Type B pancreatic cell (in vitro differentiated cells): ENCODE results near the gene SORD. TPM values are rescaled to one million over a fixed set of nuclear protein-coding genes. Genes with fewer than 3 reads are reported as not detected.

Source experiments
- DNase-seq: peaks from one replicate; pipeline ENCODE4 v3.0.0; 2021; ENCODE audit warnings: mixed read lengths; ENCODE audit not compliant: unreplicated experiment; ENCODE audit errors: extremely low spot score
- H3K27ac Mint-ChIP-seq: 2 replicates; pipeline ENCODE4 v1.8.0; 2021; ENCODE audit warnings: mild to moderate bottlenecking, mixed read lengths
- H3K27me3 Mint-ChIP-seq: 2 replicates; pipeline ENCODE4 v1.8.0; 2021; ENCODE audit warnings: mixed read lengths
- H3K36me3 Mint-ChIP-seq: 2 replicates; pipeline ENCODE4 v1.8.0; 2021; ENCODE audit warnings: mixed read lengths
- H3K4me1 Mint-ChIP-seq: one replicate; pipeline ENCODE4 v1.8.0; 2021; ENCODE audit warnings: mixed read lengths; ENCODE audit not compliant: unreplicated experiment
- H3K4me3 Mint-ChIP-seq: 2 replicates; pipeline ENCODE4 v1.8.0; 2021; ENCODE audit warnings: mild to moderate bottlenecking, mixed read lengths
- H3K9me3 Mint-ChIP-seq: 2 replicates; pipeline ENCODE4 v1.8.0; 2021; ENCODE audit warnings: mixed read lengths
- total RNA-seq: library from RNA; stranded (reverse); gene quantifications from 2 replicates; pipeline ENCODE4 v1.2.1, GENCODE V29; 2021; ENCODE audit warnings: low replicate concordance
- TF ChIP-seq, protein P1 (sequence below): fragments of 200-600 bp; sonication (generic); conservative IDR thresholded peaks from 2 replicates; pipeline ENCODE4 v1.5.0; 2021; ENCODE audit warnings: antibody characterized with exemption, mild to moderate bottlenecking

The SORD gene
- total RNA-seq, 1 donor from 2014 or later: 58.7 TPM

DNA sequence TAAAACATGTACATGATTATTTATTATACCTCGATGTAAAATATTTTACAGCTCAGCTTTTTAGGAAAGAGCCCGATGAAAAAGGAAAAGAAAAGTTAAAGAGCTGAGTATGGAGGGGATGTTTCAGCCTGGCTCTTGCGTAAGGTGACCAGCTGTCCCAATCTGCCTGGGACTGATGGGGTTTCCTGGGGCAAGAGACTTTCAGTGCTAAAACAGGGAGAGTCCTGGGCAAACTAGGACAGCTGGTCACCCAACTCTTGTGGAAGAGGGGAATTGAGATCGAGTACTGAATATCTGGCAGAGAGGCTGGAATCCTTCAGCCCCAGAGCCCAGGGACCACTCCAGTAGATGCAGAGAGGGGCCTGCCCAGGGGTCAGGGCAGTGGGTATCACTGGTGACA lies 70.0 kb downstream of the SORD start:
- Mint-ChIP-seq H3K4me1 (no peaks in the 10 kb centered on the region), H3K27ac (no peak overlapping the region), H3K4me3 (no peak overlapping the region), H3K36me3 (no peaks in the 10 kb centered on the region), H3K9me3 (no peaks in the 10 kb centered on the region), H3K27me3 (peaks cover 39% of the 10 kb centered on the region)
- no peak for DNase-seq
- TF ChIP-seq, protein P1, sequence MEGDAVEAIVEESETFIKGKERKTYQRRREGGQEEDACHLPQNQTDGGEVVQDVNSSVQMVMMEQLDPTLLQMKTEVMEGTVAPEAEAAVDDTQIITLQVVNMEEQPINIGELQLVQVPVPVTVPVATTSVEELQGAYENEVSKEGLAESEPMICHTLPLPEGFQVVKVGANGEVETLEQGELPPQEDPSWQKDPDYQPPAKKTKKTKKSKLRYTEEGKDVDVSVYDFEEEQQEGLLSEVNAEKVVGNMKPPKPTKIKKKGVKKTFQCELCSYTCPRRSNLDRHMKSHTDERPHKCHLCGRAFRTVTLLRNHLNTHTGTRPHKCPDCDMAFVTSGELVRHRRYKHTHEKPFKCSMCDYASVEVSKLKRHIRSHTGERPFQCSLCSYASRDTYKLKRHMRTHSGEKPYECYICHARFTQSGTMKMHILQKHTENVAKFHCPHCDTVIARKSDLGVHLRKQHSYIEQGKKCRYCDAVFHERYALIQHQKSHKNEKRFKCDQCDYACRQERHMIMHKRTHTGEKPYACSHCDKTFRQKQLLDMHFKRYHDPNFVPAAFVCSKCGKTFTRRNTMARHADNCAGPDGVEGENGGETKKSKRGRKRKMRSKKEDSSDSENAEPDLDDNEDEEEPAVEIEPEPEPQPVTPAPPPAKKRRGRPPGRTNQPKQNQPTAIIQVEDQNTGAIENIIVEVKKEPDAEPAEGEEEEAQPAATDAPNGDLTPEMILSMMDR: no peak

DNA sequence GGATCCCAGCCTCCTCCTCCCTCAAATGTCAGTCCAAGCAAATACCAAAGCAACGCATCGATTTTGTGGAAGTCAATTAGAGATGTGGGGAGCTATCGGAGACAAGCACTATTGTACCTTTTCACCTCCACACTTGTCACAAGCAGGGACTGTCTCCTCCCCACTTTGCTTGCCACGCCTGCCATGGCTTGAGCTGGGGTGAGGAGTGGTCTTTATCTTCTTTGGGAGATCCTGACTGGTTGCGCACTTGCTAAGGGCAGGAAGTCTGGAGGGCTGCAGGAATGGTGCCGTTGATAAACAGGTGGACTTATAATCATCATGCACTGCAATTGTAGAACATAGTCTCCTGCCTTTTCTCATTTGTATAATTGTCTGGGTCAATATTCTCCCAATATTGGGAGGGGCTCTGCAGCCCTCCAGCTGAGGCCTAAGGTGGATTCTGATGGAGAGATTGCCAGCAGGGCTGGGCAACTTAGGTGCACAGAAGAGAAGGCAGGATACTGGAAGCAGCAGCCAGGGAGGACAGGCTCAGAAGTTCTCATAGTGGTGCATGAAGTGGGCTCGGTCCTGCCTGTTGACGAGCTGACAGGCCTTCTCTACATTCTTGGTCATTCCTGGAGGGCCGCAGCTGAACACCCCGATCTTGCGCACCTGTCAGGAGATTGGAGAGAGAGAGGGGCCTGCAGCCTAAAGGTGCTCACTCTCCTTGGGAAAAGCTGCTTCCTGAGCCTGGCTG lies 70.8 kb downstream of the SORD start:
- Mint-ChIP-seq H3K27ac (no peak overlapping the region), H3K4me3 (no peak overlapping the region), H3K4me1 (no peaks in the 10 kb centered on the region), H3K36me3 (no peaks in the 10 kb centered on the region), H3K9me3 (no peaks in the 10 kb centered on the region), H3K27me3 (peaks cover 38% of the 10 kb centered on the region)
- TF ChIP-seq, protein P1: no peak
- no peak for DNase-seq

DNA sequence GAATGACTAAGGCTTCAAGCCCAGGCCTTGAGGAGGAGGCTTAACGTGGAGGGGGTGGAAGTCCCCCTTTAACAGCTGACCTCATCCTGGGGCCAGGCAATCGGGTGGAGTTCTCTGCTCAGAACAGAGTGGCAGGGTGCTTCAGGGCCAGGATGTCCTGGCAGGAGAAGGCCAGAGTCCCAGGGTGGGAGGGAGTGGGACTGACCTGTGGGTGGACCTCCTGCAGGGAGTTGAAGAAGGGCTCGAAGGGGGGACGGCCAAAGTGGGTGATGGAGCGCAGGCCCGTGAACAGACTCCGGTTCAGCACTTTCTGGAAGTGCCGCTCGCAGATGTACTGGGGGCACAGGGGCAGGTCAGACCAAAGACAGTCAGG lies 71.3 kb downstream of the SORD start:
- peaks cover 38% of the 10 kb centered on the region for H3K27me3 Mint-ChIP-seq
- H3K36me3 Mint-ChIP-seq: no peaks in the 10 kb centered on the region
- TF ChIP-seq, protein P1: no peak
- no peaks in the 10 kb centered on the region for H3K4me1 Mint-ChIP-seq
- no peak for DNase-seq
- H3K4me3 Mint-ChIP-seq: no peak overlapping the region
- no peak overlapping the region for H3K27ac Mint-ChIP-seq
- no peaks in the 10 kb centered on the region for H3K9me3 Mint-ChIP-seq

DNA sequence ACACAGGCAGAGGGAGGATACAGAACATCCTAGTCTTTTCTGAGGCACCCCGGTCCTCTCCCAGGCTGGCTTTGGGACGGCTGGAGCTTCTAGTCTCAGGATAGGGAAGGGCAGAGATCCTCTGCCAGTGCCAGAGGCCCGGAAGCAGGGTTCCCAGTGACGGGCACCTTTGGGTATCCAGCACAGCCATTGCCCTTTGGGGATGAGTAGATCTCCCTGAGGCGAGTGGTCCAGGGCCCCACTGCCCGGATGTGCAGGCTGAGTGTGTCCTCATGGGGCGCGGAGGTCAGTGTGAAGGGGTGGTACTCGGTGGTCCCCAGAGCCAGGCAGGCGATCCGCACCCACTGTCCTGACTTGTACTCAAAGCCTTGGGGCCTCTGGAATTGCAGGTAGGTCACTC lies 72.7 kb downstream of the SORD start:
- H3K4me1 Mint-ChIP-seq: no peaks in the 10 kb centered on the region
- H3K27me3 Mint-ChIP-seq: peaks cover 28% of the 10 kb centered on the region
- H3K9me3 Mint-ChIP-seq: no peaks in the 10 kb centered on the region

DNA sequence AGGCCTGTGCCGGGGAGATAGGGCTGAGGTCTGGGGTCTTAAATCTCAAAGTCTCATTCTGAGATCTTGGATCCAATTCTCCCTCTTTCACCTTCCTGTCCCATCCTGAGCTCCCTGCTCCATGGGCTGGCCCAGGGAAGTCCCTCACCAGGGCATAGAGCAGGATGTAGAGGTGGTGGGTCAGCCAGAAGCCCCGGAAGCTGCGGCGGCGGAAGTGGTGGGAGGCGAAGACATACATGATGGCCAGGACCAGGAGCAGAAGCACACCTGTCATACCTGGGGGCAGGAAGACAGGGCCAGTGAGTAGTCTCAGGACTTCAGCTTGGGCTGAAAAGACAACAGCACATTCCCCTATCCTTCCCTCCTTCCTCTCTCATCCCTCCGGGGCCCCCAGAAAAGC lies 74.5 kb downstream of the SORD start:
- DNase-seq: no peak
- H3K36me3 Mint-ChIP-seq: no peaks in the 10 kb centered on the region
- no peak overlapping the region for H3K4me3 Mint-ChIP-seq
- H3K27me3 Mint-ChIP-seq: peaks cover 18% of the 10 kb centered on the region
- TF ChIP-seq, protein P1: no peak
- H3K9me3 Mint-ChIP-seq: no peaks in the 10 kb centered on the region
- no peaks in the 10 kb centered on the region for H3K4me1 Mint-ChIP-seq
- no peak overlapping the region for H3K27ac Mint-ChIP-seq

More for the DNA sequence above, 72.7 kb downstream of the SORD start:
- Mint-ChIP-seq H3K4me3 (no peak overlapping the region), H3K27ac (no peak overlapping the region), H3K36me3 (no peaks in the 10 kb centered on the region)
- TF ChIP-seq, protein P1: no peak
- no peak for DNase-seq
